Measurements from ENCODE around the gene JPH3. TPM values are rescaled to one million over a fixed set of nuclear protein-coding genes. Genes with fewer than 3 reads are reported as not detected.

The JPH3 gene
- total and polyA plus RNA-seq, 12 donors: 0.06 to 0.79 (median 0.10) TPM; not detected in 6

DNA sequence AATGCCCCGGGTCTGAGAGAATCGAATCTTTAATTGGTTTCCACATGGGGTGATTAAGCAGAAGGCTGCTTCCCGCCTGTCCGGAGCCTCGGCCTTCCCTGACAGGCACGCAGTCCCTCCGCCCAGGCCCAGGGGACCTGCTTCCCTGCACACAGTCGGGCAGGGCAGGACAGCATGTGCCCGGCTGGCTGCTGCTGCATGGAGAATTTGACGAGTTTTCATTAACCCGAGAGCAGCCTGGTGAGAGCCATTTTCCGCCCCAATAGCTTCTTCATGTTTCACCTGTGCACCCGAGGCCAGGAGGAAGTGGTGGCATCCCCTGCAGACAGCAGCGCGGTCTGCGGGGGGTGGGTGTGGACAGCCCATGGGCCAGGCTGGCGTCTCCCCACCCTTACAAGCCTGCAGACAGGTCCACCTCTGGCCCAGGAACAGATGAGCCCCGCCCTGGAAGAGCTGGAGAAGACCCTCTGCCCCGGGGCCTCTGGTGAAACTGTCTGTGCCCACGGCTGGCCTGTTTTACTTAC lies 96.4 kb downstream of the JPH3 start:
- Histone ChIP-seq H3K9me3 (no peaks in the 10 kb centered on the region), H3K36me3 (peaks cover 0 to 46% (median 0%) of the 10 kb centered on the region in 9 donors), H3K27ac (no peak overlapping the region), H3K4me3 (no peak overlapping the region), H3K4me1 (peaks cover 0 to 14% (median 0%) of the 10 kb centered on the region in 9 donors), H3K27me3 (no peaks in the 10 kb centered on the region)
- DNase-seq (no peak), ATAC-seq (no peak)
- intact Hi-C loops (cut with DNase I): no loop called here
- 86 to 88% methylated on average over 20 of the region's 20 CpGs for WGBS, 2 donors
- TF ChIP-seq, protein P1, sequence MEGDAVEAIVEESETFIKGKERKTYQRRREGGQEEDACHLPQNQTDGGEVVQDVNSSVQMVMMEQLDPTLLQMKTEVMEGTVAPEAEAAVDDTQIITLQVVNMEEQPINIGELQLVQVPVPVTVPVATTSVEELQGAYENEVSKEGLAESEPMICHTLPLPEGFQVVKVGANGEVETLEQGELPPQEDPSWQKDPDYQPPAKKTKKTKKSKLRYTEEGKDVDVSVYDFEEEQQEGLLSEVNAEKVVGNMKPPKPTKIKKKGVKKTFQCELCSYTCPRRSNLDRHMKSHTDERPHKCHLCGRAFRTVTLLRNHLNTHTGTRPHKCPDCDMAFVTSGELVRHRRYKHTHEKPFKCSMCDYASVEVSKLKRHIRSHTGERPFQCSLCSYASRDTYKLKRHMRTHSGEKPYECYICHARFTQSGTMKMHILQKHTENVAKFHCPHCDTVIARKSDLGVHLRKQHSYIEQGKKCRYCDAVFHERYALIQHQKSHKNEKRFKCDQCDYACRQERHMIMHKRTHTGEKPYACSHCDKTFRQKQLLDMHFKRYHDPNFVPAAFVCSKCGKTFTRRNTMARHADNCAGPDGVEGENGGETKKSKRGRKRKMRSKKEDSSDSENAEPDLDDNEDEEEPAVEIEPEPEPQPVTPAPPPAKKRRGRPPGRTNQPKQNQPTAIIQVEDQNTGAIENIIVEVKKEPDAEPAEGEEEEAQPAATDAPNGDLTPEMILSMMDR (IDR thresholded peaks at IDR 0.05): no peak

DNA sequence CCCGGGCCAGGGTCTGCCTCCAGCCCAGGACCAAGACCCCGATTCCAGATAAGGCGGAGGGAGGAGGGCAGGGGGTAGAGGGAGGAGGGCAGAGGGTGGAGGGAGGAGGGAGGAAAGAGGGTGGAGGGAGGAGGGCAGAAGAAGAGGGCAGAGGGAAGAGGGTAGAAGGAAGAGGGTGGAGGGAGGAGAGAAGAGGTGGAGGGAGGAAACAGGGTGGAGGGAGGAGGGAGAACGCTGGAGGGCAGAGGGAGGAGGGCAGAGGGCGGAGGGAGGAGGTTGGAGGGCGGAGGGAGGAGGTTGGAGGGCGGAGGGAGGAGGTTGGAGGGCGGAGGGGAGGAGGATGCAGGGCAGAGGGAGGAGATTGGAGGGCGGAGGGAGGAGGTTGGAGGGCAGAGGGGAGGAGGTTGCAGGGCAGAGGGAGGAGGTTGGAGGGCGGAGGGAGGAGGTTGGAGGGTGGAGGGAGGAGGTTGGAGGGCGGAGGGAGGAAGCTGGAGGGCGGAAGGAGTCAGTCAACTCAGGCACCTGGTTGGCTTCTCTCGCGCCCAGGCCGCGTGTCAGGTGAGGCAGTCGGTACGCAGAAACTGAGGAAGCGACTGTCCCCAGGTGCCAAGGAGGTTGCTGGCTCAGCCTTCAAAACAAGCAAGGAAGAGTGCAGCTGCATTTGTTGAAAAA lies 98.2 kb downstream of the JPH3 start:
- no peaks in the 10 kb centered on the region for H3K27me3 ChIP-seq
- ATAC-seq (no peak), DNase-seq (no peak)
- 92 to 93% methylated on average over 18 to 19 of the region's 19 CpGs for WGBS, 2 donors
- TF ChIP-seq, protein P1 (IDR thresholded peaks at IDR 0.05): no peak
- intact Hi-C loops (cut with DNase I): no loop called here
- peaks cover 0 to 14% (median 0%) of the 10 kb centered on the region in 9 donors for H3K4me1 ChIP-seq
- no peaks in the 10 kb centered on the region for H3K9me3 ChIP-seq
- H3K27ac ChIP-seq: no peak overlapping the region
- peaks cover 0 to 54% (median 0%) of the 10 kb centered on the region in 9 donors for H3K36me3 ChIP-seq
- H3K4me3 ChIP-seq: no peak overlapping the region

DNA sequence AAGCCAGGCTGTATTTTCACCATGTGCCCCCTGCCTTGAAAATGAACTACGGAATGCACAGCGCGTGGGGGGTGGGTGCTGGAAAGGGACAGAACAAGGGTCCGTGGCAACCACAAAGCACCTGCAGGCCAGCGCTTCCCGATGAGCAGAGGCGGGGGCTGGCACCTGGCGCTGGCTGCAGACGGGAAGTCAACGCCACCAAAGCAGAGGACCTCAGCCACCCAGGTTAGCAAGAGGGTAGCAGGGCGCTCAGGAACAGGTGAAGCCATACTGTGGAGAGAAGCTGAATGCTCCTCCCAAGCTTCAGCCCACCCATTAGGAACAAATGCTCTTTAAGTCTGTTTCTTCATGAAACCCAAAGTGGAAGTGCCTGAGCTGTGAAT lies 98.8 kb downstream of the JPH3 start:
- intact Hi-C loops (cut with DNase I): no loop called here
- H3K4me3 ChIP-seq: no peak overlapping the region
- no peak overlapping the region for H3K27ac ChIP-seq
- no peaks in the 10 kb centered on the region for H3K9me3 ChIP-seq
- WGBS, 2 donors: 90 to 97% methylated on average over 11 of the region's 11 CpGs
- peaks cover 0 to 48% (median 0%) of the 10 kb centered on the region in 9 donors for H3K36me3 ChIP-seq
- no peaks in the 10 kb centered on the region for H3K27me3 ChIP-seq
- TF ChIP-seq, protein P1 (IDR thresholded peaks at IDR 0.05): no peak
- no peak for DNase-seq
- peaks cover 0 to 14% (median 0%) of the 10 kb centered on the region in 9 donors for H3K4me1 ChIP-seq
- no peak for ATAC-seq

DNA sequence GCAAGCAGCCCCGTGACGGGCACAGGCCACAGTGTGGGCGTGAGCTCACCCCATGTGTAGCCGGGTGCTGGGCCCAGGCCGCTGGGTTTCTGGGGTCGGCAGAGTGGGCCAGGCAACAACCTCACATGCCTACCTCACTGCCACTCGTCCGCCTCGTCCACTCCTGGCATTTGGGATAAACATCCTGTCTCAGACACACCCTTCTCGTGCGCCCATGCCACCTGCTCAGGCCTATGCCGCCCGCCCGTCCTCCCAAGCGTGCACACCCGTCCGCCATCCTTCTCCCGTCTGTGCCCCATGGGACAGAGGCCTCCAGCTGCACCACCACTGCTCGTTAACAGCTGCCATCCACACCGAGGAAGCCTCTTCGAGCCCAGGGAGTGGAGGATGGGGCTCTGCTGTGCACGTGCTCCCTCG lies 99.2 kb downstream of the JPH3 start:
- WGBS, 2 donors: 91 to 95% methylated on average over 23 of the region's 23 CpGs
- Histone ChIP-seq H3K4me3 (no peak overlapping the region), H3K9me3 (no peaks in the 10 kb centered on the region), H3K27me3 (no peaks in the 10 kb centered on the region), H3K36me3 (peaks cover 0 to 48% (median 0%) of the 10 kb centered on the region in 9 donors), H3K27ac (no peak overlapping the region), H3K4me1 (peaks cover 0 to 14% (median 0%) of the 10 kb centered on the region in 9 donors)
- DNase-seq (no peak), ATAC-seq (no peak)
- intact Hi-C loops (cut with DNase I): no loop called here
- TF ChIP-seq, protein P1 (IDR thresholded peaks at IDR 0.05): no peak

All from heart right ventricle (tissue), 16 donors.